Epithelial cell of esophagus (primary cell): ENCODE results near the gene SUSD3.

Experiments
- DNase-seq: peaks from one replicate; pipeline ENCODE4 v3.0.0; 2010; ENCODE audit warnings: low read depth
- H3K4me3 ChIP-seq: 2 replicates; pipeline ENCODE4 v1.5.1; 2011; ENCODE audit warnings: mild to moderate bottlenecking, low read length, control low read depth
- TF ChIP-seq, protein P1 (sequence below): IDR thresholded peaks from 2 replicates; pipeline ENCODE4 v1.5.1; 2011; ENCODE audit warnings: low read depth, mild to moderate bottlenecking, low read length, control low read depth, inconsistent platforms; ENCODE audit not compliant: insufficient read depth; ENCODE audit errors: missing control alignments

SUSD3 gene

DNA sequence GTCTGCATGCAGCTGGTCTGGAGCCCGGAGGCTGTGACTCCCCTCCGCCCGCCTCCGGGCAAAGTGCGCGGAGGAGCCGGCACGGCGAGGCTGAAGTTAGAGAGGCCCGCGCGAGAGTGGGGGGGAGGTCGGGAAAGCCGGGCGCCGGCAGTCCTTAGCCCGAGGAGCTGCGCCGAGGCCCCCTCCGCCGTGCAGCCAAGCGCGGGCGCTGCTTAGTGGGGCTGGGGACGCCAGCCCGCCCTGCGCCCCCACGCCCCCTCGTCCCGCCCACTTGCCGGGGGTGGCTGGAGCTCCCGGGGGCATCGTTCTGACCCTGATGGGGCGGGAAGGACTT lies 75.1 kb downstream of the SUSD3 start:
- DNase-seq: peak; percentile 36
- peak overlapping the region; percentile 62 for H3K4me3 ChIP-seq

DNA sequence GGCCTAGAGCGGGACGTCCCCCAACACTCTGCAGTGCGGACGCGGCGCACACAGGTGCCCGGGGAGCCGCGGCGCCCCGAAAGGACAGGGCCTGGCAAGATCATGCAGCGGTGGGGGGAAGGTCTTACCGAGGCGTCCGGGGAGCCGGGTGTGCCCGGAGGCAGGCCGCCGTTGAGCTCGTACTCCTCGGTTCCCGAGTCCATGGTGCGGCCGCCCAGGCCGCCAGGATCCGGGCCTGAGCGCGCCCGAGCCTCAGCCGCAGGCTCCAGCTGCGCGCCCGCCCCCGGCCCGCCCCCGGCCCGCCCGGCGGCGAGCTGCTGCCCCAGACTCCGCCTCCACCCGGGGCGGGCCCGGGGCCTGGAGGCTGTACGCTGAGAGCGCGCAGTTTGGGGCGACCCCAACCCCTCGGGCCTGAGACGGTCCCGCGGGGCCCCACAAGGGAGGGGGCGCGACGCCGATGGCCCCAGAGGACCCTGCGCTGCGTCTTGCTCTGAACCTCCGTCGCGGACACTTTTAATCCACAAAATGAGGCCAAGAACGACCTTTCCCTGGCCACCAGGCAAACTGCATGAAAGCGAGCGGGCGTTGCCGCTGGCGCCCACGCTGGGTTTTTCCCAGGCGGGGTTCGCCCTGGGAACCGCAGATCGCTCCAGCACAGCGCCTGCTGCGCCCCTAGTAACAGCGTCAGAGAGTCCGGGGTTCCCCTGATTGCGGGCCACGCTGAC lies 75.7 kb downstream of the SUSD3 start, which contains the start of gene NINJ1:
Gene NINJ1, minus strand, starts transcription at position 237 of the 725 bp plus-strand sequence. Its CDS starts 34 bp downstream, at position 203.
- TF ChIP-seq, protein P1, sequence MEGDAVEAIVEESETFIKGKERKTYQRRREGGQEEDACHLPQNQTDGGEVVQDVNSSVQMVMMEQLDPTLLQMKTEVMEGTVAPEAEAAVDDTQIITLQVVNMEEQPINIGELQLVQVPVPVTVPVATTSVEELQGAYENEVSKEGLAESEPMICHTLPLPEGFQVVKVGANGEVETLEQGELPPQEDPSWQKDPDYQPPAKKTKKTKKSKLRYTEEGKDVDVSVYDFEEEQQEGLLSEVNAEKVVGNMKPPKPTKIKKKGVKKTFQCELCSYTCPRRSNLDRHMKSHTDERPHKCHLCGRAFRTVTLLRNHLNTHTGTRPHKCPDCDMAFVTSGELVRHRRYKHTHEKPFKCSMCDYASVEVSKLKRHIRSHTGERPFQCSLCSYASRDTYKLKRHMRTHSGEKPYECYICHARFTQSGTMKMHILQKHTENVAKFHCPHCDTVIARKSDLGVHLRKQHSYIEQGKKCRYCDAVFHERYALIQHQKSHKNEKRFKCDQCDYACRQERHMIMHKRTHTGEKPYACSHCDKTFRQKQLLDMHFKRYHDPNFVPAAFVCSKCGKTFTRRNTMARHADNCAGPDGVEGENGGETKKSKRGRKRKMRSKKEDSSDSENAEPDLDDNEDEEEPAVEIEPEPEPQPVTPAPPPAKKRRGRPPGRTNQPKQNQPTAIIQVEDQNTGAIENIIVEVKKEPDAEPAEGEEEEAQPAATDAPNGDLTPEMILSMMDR: no peak

More for the DNA sequence above, 75.1 kb downstream of the SUSD3 start:
- TF ChIP-seq, protein P1: no peak

More for the DNA sequence above, 75.7 kb downstream of the SUSD3 start, which contains the start of gene NINJ1:
- DNase-seq: peak; percentile 80
- peak within 1 kb of the TSS; percentile 62 for H3K4me3 ChIP-seq
